ENCODE results near the gene RBX1. TPM values are rescaled to one million over a fixed set of nuclear protein-coding genes. Genes with fewer than 3 reads are reported as not detected.
A peak's percentile ranks its signal among the peaks of the same experiment; 100 is the strongest.
"Not testable (repeated sequence)": the region's sequence is repeated elsewhere in the genome, so short reads cannot be mapped to it uniquely, and the experiment has no call there.

Gene RBX1
- 10 to 100 TPM; 49.9 to 96.6 TPM for total RNA-seq

DNA sequence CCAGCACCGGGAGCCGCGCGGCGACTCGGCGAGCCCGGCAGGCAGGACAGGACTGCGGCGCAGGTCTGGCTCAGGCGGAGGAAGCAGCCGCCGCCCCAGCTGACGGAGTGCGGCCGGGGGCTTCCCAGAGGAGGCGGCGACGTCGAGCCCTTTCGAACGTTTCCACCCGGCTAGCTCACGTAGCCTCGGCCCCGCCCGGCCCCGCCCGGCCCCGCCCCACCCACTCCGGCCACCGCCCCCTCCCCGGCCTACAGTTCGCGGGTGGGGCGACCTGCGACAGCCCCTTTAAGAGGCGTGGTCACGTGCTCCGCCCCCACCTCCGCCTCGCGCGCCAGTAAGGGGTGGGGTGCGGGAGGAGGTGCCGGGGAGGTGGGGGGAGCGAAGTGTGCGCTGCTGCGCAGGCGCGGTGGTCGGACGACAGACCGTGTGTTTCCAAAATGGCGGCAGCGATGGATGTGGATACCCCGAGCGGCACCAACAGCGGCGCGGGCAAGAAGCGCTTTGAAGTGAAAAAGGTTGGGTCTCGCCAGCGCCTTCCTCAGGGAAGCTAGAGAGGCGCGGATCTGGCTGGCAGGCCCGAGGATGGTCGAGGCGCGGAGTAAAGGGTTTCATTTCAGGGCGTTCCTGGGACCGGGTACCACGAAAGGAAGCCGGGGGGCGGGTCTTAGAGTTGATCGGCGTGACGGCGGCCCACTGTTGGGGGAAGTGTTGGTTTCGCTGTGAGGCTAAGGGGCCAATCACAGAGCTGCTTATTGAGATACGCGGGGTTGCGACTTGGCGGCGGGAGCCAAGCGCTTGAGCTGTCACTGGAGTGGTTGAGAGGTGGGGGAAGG lies at the start of gene RBX1:
Gene RBX1 (plus strand): TSS at position 417 of the 833 bp plus-strand sequence. CDS start 21 bp downstream, at position 438.
- ChIA-PET CTCF (interaction anchor here (0.6 to 3.0 kb wide), 5 partner anchors 11 to 231 kb away, joined by 3 to 17 read pairs (median 4); no protein-coding TSS in a partner anchor), POLR2A (interaction anchor here (0.6 to 2.5 kb wide), 11 partner anchors 9 to 669 kb away, joined by 3 to 23 read pairs (median 6); partner anchors contain the start of genes EP300, PMM1, RANGAP1 and SLC25A17)
- ATAC-seq: peak; percentile 83
- H3K27me3 Mint-ChIP-seq: no peaks in the 10 kb centered on the region
- DNase-seq: peak; percentile 99
- intact Hi-C loops (cut with DNase I, micrococcal nuclease): loop anchor here (1.0 to 10.0 kb wide), 22 partner anchors 71 to 1906 kb away; partner anchors contain the start of genes L3MBTL2 (in 2 of the 2), RANGAP1 (in 2 of the 2), ST13 (in 2 of the 2) and ACO2 (in 1 of the 2)
- H3K4me3 Mint-ChIP-seq: peak within 1 kb of the TSS; percentile 100
- H3K27ac Mint-ChIP-seq: peak within 1 kb of the TSS; percentile 100
- H3K9me3 Mint-ChIP-seq (ENCODE audit: low read depth): no peaks in the 10 kb centered on the region
- peaks cover 40% of the 10 kb centered on the region for H3K36me3 Mint-ChIP-seq (ENCODE audit: low read depth)
- H3K4me1 Mint-ChIP-seq: peaks cover 23% of the 10 kb centered on the region

DNA sequence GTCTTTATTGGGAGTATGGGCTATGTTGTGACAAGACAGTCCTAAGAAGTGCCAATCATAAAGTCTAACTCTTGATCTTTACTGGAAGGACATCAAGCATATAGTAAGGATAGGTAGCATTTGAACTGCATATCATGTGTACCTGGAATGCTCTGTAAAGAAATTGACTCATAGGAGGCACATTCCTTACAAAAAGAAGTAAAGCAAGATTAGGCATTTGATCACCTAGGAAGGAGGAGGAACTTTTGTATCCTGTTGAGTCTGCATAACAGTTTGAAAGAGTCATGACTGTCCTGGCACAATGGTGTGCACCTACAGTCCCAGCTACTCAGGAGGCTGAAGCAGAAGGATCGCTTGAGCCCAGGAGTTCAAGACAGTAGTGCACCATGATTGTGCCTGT lies 47.1 kb upstream of the RBX1 start:
- CTCF ChIA-PET: no interaction called here
- no peak overlapping the region for H3K4me3 Mint-ChIP-seq

DNA sequence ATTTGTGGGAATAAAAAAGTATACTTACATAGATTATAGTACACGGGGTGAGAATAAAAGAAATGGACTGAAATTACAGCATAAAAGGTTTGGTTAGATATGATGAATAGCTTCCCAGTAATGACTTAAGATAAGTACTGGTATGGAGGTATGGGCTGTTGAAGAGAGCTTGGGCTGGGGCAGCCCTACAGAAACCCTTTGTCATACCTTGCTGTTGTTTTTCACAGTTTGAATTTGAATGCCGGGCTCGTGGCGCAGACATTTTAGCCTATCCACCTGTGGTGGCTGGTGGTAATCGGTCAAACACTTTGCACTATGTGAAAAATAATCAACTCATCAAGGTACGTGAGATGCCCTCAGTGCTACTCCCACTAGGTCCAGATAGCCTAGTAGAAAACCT lies 42.3 kb upstream of the RBX1 start:
- ChIA-PET POLR2A (interaction anchor here (0.6 kb wide), 1 partner anchor 65 kb away, joined by 3 read pairs; no protein-coding TSS in a partner anchor), CTCF (interaction anchor here (0.8 to 3.9 kb wide), 4 partner anchors 9 to 330 kb away, joined by 3 to 22 read pairs (median 9); no protein-coding TSS in a partner anchor)
- no peaks in the 10 kb centered on the region for H3K4me1 Mint-ChIP-seq
- intact Hi-C loops (cut with DNase I, micrococcal nuclease): no loop called here
- H3K4me3 Mint-ChIP-seq: no peak overlapping the region
- no peaks in the 10 kb centered on the region for H3K27me3 Mint-ChIP-seq
- H3K36me3 Mint-ChIP-seq (ENCODE audit: low read depth): peaks cover 18% of the 10 kb centered on the region
- H3K9me3 Mint-ChIP-seq (ENCODE audit: low read depth): no peaks in the 10 kb centered on the region
- no peak overlapping the region for H3K27ac Mint-ChIP-seq
- DNase-seq (no peak), ATAC-seq (no peak)

More for the DNA sequence above, 47.1 kb upstream of the RBX1 start:
- Mint-ChIP-seq H3K36me3 (ENCODE audit: low read depth) (peaks cover 16% of the 10 kb centered on the region), H3K27me3 (no peaks in the 10 kb centered on the region), H3K9me3 (ENCODE audit: low read depth) (no peaks in the 10 kb centered on the region), H3K27ac (no peak overlapping the region), H3K4me1 (peaks cover 7% of the 10 kb centered on the region)
- intact Hi-C loops (cut with DNase I, micrococcal nuclease): no loop called here
- DNase-seq (no peak), ATAC-seq (no peak)
- POLR2A ChIA-PET: no interaction called here

DNA sequence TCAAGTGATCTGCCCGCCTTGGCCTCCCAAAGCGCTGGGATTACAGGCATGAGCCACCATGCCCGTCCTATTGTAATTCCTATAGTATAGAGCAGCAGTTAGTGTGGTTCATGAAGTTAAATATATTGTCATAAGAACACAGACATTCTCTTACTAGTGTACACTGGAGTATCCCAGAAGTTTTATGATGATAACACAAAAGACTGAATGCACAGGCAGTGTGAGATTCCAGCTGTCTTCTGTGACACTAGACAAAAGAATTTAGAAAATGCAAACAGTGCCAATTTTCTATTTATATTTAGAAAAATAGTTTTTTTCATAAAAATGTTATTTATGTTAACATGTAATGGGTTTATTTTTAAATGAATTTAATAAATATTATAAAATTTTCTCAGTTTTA lies 39.4 kb upstream of the RBX1 start:
- CTCF ChIA-PET: interaction anchor here (1.0 kb wide), 1 partner anchor 11 kb away, joined by 3 read pairs; no protein-coding TSS in a partner anchor
- DNase-seq (no peak), ATAC-seq (no peak)
- Mint-ChIP-seq H3K27ac (no peak overlapping the region), H3K4me3 (no peak overlapping the region), H3K9me3 (ENCODE audit: low read depth) (no peaks in the 10 kb centered on the region), H3K4me1 (no peaks in the 10 kb centered on the region), H3K36me3 (ENCODE audit: low read depth) (peaks cover 16% of the 10 kb centered on the region), H3K27me3 (no peaks in the 10 kb centered on the region)
- intact Hi-C loops (cut with DNase I, micrococcal nuclease): no loop called here
- POLR2A ChIA-PET: no interaction called here

DNA sequence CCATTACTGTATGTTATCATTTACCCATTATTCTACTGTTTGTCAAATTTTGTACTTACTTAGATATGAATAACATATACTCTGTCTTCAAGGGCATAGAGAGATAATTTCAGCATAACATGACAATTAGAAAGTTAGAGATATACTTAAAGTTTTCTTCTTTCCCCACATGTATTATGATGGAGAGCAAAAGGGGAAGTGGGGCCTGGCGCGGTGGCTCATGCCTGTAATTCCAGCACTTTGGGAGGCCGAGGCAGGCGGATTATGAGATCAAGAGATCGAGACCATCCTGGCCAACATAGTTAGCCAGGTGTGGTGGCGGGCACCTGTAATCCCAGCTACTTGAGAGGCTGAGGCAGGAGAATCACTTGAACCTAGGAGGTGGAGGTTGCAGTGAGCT lies 38.2 kb upstream of the RBX1 start:
- CTCF ChIA-PET: interaction anchor here (0.8 kb wide), 1 partner anchor 324 kb away, joined by 4 read pairs; no protein-coding TSS in a partner anchor
- DNase-seq; H3K27me3 Mint-ChIP-seq; H3K9me3 Mint-ChIP-seq (ENCODE audit: low read depth); ATAC-seq; POLR2A ChIA-PET; intact Hi-C loops (cut with DNase I, micrococcal nuclease); H3K27ac Mint-ChIP-seq; H3K4me1 Mint-ChIP-seq; H3K4me3 Mint-ChIP-seq: not testable (repeated sequence)
- H3K36me3 Mint-ChIP-seq (ENCODE audit: low read depth): peaks cover 11% of the 10 kb centered on the region

DNA sequence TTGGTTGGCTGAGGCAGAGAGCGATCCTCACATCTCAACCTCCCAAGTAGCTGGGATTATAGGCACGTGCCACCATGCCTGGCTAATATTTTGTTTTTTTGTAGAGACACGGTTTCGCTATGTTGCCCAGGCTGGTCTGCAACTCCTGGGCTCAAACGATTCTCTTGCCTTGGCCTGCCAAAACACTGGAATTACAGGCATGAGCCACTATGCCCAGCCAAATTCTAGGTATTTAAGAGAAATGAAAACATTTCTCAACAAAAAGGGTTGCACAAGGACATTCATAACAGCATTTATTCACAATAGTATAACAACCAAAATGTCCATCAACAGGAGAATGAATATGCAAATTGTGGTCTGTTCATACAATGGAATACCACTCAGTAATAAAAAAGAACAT lies 31.7 kb upstream of the RBX1 start:
- ChIA-PET POLR2A (interaction anchor here (0.6 kb wide), 1 partner anchor 332 kb away, joined by 6 read pairs; no protein-coding TSS in a partner anchor), CTCF (no interaction called here)
- intact Hi-C loops (cut with DNase I, micrococcal nuclease): no loop called here
- Mint-ChIP-seq H3K27ac (no peak overlapping the region), H3K4me1 (peaks cover 4% of the 10 kb centered on the region), H3K9me3 (ENCODE audit: low read depth) (no peaks in the 10 kb centered on the region), H3K27me3 (no peaks in the 10 kb centered on the region), H3K4me3 (no peak overlapping the region), H3K36me3 (ENCODE audit: low read depth) (peaks cover 20% of the 10 kb centered on the region)
- DNase-seq: no peak
- no peak for ATAC-seq

DNA sequence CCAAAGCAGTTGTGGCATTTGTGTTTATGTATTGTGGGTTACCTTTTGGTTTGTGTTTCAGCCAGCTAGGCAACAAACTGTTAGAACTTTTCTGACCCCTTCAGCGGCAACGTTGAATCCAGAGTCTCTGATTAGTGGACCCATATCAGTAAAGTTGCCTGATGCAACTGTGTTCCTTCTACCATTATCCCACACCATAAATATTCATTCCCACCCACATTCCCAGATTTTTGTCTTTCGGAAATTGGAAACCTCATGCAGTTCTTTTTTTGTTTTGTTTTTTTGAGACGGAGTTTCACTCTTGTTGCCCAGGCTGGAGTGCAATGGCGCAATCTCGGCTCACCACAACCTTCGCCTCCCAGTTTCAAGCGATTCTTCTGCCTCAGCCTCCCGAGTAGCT lies 30.7 kb upstream of the RBX1 start:
- DNase-seq (no peak), ATAC-seq (no peak)
- peaks cover 29% of the 10 kb centered on the region for H3K36me3 Mint-ChIP-seq (ENCODE audit: low read depth)
- H3K27ac Mint-ChIP-seq: no peak overlapping the region
- intact Hi-C loops (cut with DNase I, micrococcal nuclease): no loop called here
- peaks cover 4% of the 10 kb centered on the region for H3K4me1 Mint-ChIP-seq
- no peak overlapping the region for H3K4me3 Mint-ChIP-seq
- ChIA-PET CTCF (interaction anchor here (1.0 to 4.3 kb wide), 5 partner anchors 12 to 323 kb away, joined by 3 to 95 read pairs (median 12); no protein-coding TSS in a partner anchor), POLR2A (no interaction called here)
- H3K9me3 Mint-ChIP-seq (ENCODE audit: low read depth): no peaks in the 10 kb centered on the region
- no peaks in the 10 kb centered on the region for H3K27me3 Mint-ChIP-seq

DNA sequence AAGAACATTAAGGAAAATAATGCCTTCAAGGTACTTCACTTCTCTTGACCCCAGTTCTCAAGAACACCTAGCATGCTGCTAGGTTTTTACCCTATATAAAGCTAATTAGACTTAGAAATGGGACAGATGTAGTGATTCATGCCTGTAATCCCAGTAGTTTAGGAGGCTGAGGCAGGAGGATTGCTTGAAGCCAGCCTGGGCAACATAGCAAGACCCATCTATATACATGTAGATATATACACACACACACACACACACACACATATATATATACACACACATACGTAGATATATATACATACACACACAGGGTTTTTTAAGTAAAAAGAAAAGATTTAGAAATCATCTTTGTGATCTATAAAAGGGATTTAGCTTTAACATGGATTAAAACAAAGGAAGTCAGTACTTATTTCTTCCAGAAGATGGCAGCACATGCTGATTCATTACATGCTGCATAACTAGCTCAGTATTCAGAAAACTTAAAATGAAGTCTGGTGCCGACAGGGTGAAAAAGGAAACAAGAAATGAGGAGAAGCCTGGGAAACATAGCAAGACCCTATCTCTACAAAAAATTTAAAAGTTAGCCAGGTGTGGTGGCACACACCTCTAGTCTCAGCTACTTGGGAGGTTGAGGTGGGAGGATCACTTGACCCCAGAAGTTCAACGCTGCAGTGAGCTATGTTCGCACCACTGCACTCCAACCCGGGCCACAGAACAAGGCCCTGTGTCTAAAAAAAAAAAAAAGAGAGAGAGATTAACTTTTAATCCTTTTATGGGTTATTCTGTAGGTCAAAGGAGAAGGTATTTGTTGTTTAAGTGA lies 28.5 kb upstream of the RBX1 start:
- peak; percentile 86 for ATAC-seq
- Mint-ChIP-seq H3K4me3 (peak overlapping the region; percentile 29), H3K27me3 (no peaks in the 10 kb centered on the region), H3K4me1 (peaks cover 4% of the 10 kb centered on the region), H3K9me3 (ENCODE audit: low read depth) (no peaks in the 10 kb centered on the region), H3K36me3 (ENCODE audit: low read depth) (peaks cover 34% of the 10 kb centered on the region), H3K27ac (no peak overlapping the region)
- ChIA-PET CTCF (interaction anchor here (0.6 to 4.3 kb wide), 71 partner anchors 8 to 600 kb away, joined by 3 to 95 read pairs (median 4); partner anchors contain the start of genes RBX1 and ZC3H7B), POLR2A (interaction anchor here (0.6 to 1.7 kb wide), 10 partner anchors 11 to 598 kb away, joined by 3 to 7 read pairs (median 4); partner anchors contain the start of gene RBX1)
- intact Hi-C loops (cut with DNase I, micrococcal nuclease): loop anchor here (1.0 to 2.0 kb wide), 3 partner anchors 169 to 315 kb away; no protein-coding TSS in a partner anchor
- DNase-seq: no peak

DNA sequence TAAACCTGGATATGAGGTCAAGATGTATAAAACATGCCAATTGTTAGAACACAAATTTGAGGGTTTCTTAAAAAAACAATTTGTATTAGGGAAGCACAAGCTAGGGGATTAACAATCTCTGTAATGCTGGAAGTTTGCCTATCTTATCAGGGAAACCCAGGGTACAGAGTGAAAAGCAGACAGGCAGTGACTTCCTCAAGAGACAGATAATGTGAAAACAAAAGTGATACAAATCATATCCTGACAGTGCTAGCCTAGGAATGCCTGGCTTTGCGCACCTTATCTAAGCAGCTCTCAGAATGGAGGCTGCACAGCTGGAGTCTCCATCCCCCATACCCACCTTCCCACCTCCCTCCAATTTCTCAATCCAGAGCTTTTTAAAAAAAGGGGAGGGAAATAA lies 22.5 kb upstream of the RBX1 start:
- Mint-ChIP-seq H3K4me1 (no peaks in the 10 kb centered on the region), H3K9me3 (ENCODE audit: low read depth) (no peaks in the 10 kb centered on the region), H3K27ac (no peak overlapping the region), H3K36me3 (ENCODE audit: low read depth) (peaks cover 24% of the 10 kb centered on the region), H3K4me3 (no peak overlapping the region), H3K27me3 (no peaks in the 10 kb centered on the region)
- ChIA-PET CTCF (interaction anchor here (0.6 to 1.6 kb wide), 4 partner anchors 9 to 315 kb away, joined by 3 to 5 read pairs (median 4); no protein-coding TSS in a partner anchor), POLR2A (no interaction called here)
- intact Hi-C loops (cut with DNase I, micrococcal nuclease): no loop called here
- DNase-seq: no peak
- no peak for ATAC-seq

DNA sequence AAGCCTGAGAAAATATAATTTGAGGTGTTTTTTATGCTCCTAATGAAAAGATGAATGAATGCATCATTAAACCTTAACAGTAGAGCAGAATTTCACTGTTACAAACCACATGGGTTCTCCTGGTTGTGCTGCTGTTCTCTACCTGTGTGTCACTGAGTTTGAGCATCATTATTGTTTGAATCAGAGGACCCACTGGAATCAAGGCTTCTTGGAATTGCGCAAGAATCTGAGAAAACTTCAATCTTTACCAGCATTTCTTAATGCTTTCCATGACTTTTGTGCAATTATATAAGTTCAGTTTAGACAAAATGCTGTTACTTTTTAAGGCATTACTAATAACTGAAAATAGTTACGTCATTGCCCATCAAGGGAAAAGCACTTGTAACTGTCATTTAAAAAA lies 18.8 kb upstream of the RBX1 start:
- Mint-ChIP-seq H3K9me3 (ENCODE audit: low read depth) (no peaks in the 10 kb centered on the region), H3K27ac (no peak overlapping the region), H3K36me3 (ENCODE audit: low read depth) (no peaks in the 10 kb centered on the region), H3K4me1 (no peaks in the 10 kb centered on the region), H3K27me3 (no peaks in the 10 kb centered on the region), H3K4me3 (no peak overlapping the region)
- CTCF ChIA-PET: interaction anchor here (3.3 kb wide), 1 partner anchor 10 kb away, joined by 24 read pairs; no protein-coding TSS in a partner anchor
- POLR2A ChIA-PET: interaction anchor here (0.7 kb wide), 1 partner anchor 383 kb away, joined by 5 read pairs; no protein-coding TSS in a partner anchor
- DNase-seq (no peak), ATAC-seq (no peak)
- intact Hi-C loops (cut with DNase I, micrococcal nuclease): no loop called here

DNA sequence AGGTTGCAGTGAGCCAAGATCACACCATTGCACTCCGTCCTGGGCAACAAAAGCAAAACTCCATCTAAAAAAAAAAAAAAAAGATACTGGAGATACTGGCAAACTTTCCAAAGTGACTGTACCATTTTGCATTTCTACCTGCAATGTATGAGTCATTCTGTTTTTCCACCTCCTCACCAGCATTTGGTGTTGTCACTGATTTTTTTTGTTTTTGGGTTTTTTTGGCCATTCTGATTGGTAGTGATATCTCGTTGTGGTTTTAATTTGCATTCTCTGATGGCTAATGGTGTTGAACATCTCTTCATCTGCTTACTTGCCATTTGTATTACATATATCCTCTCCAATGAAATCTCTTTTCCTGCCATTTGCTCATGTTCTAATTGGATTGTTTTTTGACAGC lies 12.0 kb upstream of the RBX1 start:
- H3K4me1 Mint-ChIP-seq: peaks cover 9% of the 10 kb centered on the region
- H3K4me3 Mint-ChIP-seq: no peak overlapping the region
- no peaks in the 10 kb centered on the region for H3K9me3 Mint-ChIP-seq (ENCODE audit: low read depth)
- DNase-seq (no peak), ATAC-seq (peak; percentile 61)
- no peaks in the 10 kb centered on the region for H3K27me3 Mint-ChIP-seq
- peak overlapping the region; percentile 3 for H3K27ac Mint-ChIP-seq
- ChIA-PET CTCF (interaction anchor here (0.7 to 1.6 kb wide), 2 partner anchors 9 to 17 kb away, joined by 3 to 6 read pairs; no protein-coding TSS in a partner anchor), POLR2A (no interaction called here)
- intact Hi-C loops (cut with DNase I, micrococcal nuclease): no loop called here
- no peaks in the 10 kb centered on the region for H3K36me3 Mint-ChIP-seq (ENCODE audit: low read depth)
